Keratinocyte (primary cell): Measurements from ENCODE around the gene FRYL. TPM values are rescaled to one million over a fixed set of nuclear protein-coding genes. Genes with fewer than 3 reads are reported as not detected.

Experiments used
- DNase-seq: peaks from one replicate; pipeline ENCODE4 v3.0.0-alpha.2; 2011; ENCODE audit warnings: low read depth, missing footprints, low spot score
- FAIRE-seq: peaks from 2 replicates; lab custom pipeline; 2011; peaks lifted over from hg19 to GRCh38; lab: Jason Lieb, UNC
- H2AFZ ChIP-seq: 2 replicates; pipeline ENCODE4 v1.6.0; 2012; ENCODE audit warnings: low read length, control low read depth, inconsistent platforms; ENCODE audit not compliant: control insufficient read depth
- H3K27ac ChIP-seq: 2 replicates; pipeline ENCODE4 v1.5.1; 2011; ENCODE audit warnings: low read length; ENCODE audit not compliant: control insufficient read depth, insufficient read depth
- H3K27me3 ChIP-seq: 3 replicates; pipeline ENCODE4 v1.6.0; 2011; ENCODE audit warnings: low read length; ENCODE audit not compliant: control insufficient read depth, insufficient read depth; ENCODE audit errors: extremely low read depth
- H3K36me3 ChIP-seq, 2 experiments: 2 replicates in 1 of 2; 3 replicates in 1 of 2; pipeline ENCODE4 v1.5.1; 2011; ENCODE audit warnings: low read length in 2 of 2, mild to moderate bottlenecking in 1 of 2; ENCODE audit not compliant: control insufficient read depth in 2 of 2, insufficient read depth in 2 of 2; ENCODE audit errors: extremely low read depth in 1 of 2
- H3K4me1 ChIP-seq: 3 replicates; pipeline ENCODE4 v1.5.1; 2011; ENCODE audit warnings: low read length; ENCODE audit not compliant: control insufficient read depth, insufficient read depth; ENCODE audit errors: extremely low read depth
- H3K4me2 ChIP-seq: 3 replicates; pipeline ENCODE4 v1.6.0; 2011; ENCODE audit warnings: low read depth, low read length; ENCODE audit not compliant: control insufficient read depth, insufficient read depth; ENCODE audit errors: extremely low read depth
- H3K4me3 ChIP-seq, 3 experiments: fragments of 200-600 bp in 1 of 3; sonication (generic) in 1 of 3; 2 replicates in 2 of 3; 3 replicates in 1 of 3; pipeline ENCODE4 v1.5.1; 2011 to 2016; ENCODE audit warnings: low read length in 3 of 3, mild to moderate bottlenecking in 3 of 3, control low read depth in 2 of 3, inconsistent platforms in 1 of 3, low read depth in 1 of 3, mixed read lengths in 1 of 3, mixed run types in 1 of 3, moderate library complexity in 1 of 3; ENCODE audit not compliant: control insufficient read depth in 2 of 3, insufficient read depth in 2 of 3; ENCODE audit errors: extremely low read depth in 1 of 3
- H3K79me2 ChIP-seq: 2 replicates; pipeline ENCODE4 v1.6.0; 2012; ENCODE audit warnings: low read length; ENCODE audit not compliant: control insufficient read depth, insufficient read depth
- H3K9ac ChIP-seq: 3 replicates; pipeline ENCODE4 v1.6.0; 2011; ENCODE audit warnings: low read length; ENCODE audit not compliant: control insufficient read depth, insufficient read depth; ENCODE audit errors: extremely low read depth
- H3K9me1 ChIP-seq: 3 replicates; pipeline ENCODE4 v1.6.0; 2011; ENCODE audit warnings: low read length; ENCODE audit not compliant: control insufficient read depth, insufficient read depth; ENCODE audit errors: extremely low read depth
- H3K9me3 ChIP-seq: 2 replicates; pipeline ENCODE4 v1.5.1; 2012; ENCODE audit warnings: low read depth, low read length; ENCODE audit not compliant: control insufficient read depth
- H4K20me1 ChIP-seq: 3 replicates; pipeline ENCODE4 v1.6.0; 2011; ENCODE audit warnings: low read length; ENCODE audit not compliant: control insufficient read depth, insufficient read depth; ENCODE audit errors: extremely low read depth
- CTCF ChIP-seq, 3 experiments: IDR thresholded peaks in 1 of 3; conservative IDR thresholded peaks in 1 of 3; optimal IDR thresholded peaks in 1 of 3; 2 replicates in 2 of 3; 3 replicates in 1 of 3; pipeline versions ENCODE3 to v1.5.1; 2011; ENCODE audit warnings: low read length in 3 of 3, mild to moderate bottlenecking in 3 of 3, moderate library complexity in 2 of 3, control low read depth in 1 of 3, inconsistent platforms in 1 of 3; ENCODE audit not compliant: insufficient read depth in 2 of 3; ENCODE audit errors: extremely low read depth in 1 of 3
- EZH2 ChIP-seq: IDR thresholded peaks from one replicate; pipeline ENCODE4 v1.6.1; 2012; ENCODE audit warnings: inconsistent platforms, mild to moderate bottlenecking, low read length, moderate library complexity
- dilution Hi-C: fragments of 300-500 bp; cut with MboI; formaldehyde crosslinking; loops from one replicate; pipeline ENCODE4 v1.7.0; 2020; ENCODE audit warnings: low sequenced_read_pairs; ENCODE audit not compliant: extremely low pct_ligation_motif_present
- polyA plus RNA-seq, 5 experiments: library from polyadenylated mRNA; depleted of rRNA in 3 of 5; stranded (reverse) in 3 of 5; stranded (forward) in 1 of 5; unstranded in 1 of 5; fragments of >200 nt; gene quantifications; 1 replicate in 1 of 5; 2 replicates in 3 of 5; 3 replicates in 1 of 5; pipeline versions ENCODE4 v1.2.1 to v1.2.3, GENCODE V29; 2011 to 2012; ENCODE audit warnings: missing spikeins in 2 of 5, low read depth in 1 of 5, low replicate concordance in 1 of 5

Gene FRYL
- polyA plus RNA-seq, 1 donor (not counting 4 experiments of a cell fraction or from before 2014, with no cell fraction given) = 40.4 TPM

DNA sequence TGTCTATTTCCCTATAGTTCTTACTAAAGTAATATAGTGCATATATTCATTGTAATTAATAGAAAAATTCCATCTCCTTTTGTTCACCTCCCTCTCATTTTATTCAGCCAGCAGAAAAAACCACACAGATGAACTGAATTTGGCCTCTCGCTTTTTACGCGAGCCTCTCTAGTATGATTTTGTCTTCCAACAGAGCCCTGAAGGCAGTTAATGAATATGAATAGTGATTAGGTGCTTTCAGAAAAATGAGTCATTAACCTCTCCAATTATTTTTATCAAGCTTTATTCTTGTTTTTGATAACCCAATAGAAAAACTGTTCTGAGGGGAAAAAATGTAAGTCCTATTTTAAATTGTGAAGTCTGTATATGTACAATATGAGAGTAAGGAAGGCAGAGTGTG, 215.9 kb downstream of the FRYL start:
- Histone ChIP-seq H3K36me3 (peaks cover 11 to 19% of the 10 kb centered on the region in 2 experiments), H2AFZ (no peak overlapping the region), H3K9me3 (no peaks in the 10 kb centered on the region), H3K79me2 (no peaks in the 10 kb centered on the region), H3K27me3 (no peaks in the 10 kb centered on the region), H4K20me1 (no peaks in the 10 kb centered on the region), H3K9ac (no peak overlapping the region), H3K4me3 (no peak overlapping the region), H3K4me1 (no peaks in the 10 kb centered on the region), H3K27ac (no peak overlapping the region), H3K9me1 (no peaks in the 10 kb centered on the region), H3K4me2 (no peak overlapping the region)
- FAIRE-seq (no peak), DNase-seq (no peak)
- dilution Hi-C loops = no loop called here
- no peak for TF ChIP-seq CTCF (optimal IDR thresholded peaks at IDR 0.05 in 1 of 3, IDR thresholded peaks at IDR 0.05 in 1 of 3, conservative IDR thresholded peaks at IDR 0.05 in 1 of 3; ENCODE audit: extremely low read depth in 1 of 3, insufficient read depth in 2 of 3, low read length in 3 of 3)
- TF ChIP-seq EZH2 = no peak

DNA sequence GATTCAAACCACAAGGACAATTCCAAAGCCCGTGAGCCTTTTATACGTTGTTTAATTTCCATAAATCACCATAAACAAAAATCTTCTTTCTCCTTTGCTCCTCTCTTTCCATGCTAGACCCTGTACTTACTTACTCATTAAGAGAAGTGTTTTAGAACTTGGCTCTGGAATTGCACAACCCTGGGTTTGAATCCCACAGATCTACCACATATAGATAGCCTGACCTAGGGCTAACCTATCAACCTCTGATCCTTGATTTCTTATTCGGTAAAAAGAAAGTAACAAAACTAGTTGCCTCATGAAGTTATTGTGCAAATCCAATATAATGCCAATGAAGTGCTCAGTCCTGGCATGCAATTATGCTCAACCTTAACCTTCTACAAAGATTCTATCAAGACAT, 221.3 kb downstream of the FRYL start:
- no peak for FAIRE-seq

GRCh38 chr4:48558026-48558425, 222.1 kb downstream of the FRYL start:
- Histone ChIP-seq H4K20me1 (no peaks in the 10 kb centered on the region), H3K9me1 (no peaks in the 10 kb centered on the region), H3K27ac (no peak overlapping the region), H3K79me2 (no peaks in the 10 kb centered on the region), H3K4me2 (no peak overlapping the region), H3K4me3 (no peak overlapping the region), H3K9me3 (no peaks in the 10 kb centered on the region), H3K36me3 (peaks cover 21 to 22% of the 10 kb centered on the region in 2 experiments), H2AFZ (no peak overlapping the region), H3K9ac (no peak overlapping the region), H3K4me1 (no peaks in the 10 kb centered on the region), H3K27me3 (no peaks in the 10 kb centered on the region)
- FAIRE-seq (no peak), DNase-seq (no peak)
- no peak for TF ChIP-seq EZH2
- TF ChIP-seq CTCF (optimal IDR thresholded peaks at IDR 0.05 in 1 of 3, IDR thresholded peaks at IDR 0.05 in 1 of 3, conservative IDR thresholded peaks at IDR 0.05 in 1 of 3; ENCODE audit: extremely low read depth in 1 of 3, insufficient read depth in 2 of 3, low read length in 3 of 3) = no peak
- dilution Hi-C loops = no loop called here

More for the DNA sequence above, 221.3 kb downstream of the FRYL start:
- Histone ChIP-seq H2AFZ (no peak overlapping the region), H3K9ac (no peak overlapping the region), H3K4me1 (no peaks in the 10 kb centered on the region), H3K4me2 (no peak overlapping the region), H3K79me2 (no peaks in the 10 kb centered on the region), H3K27me3 (no peaks in the 10 kb centered on the region), H3K9me1 (no peaks in the 10 kb centered on the region), H3K4me3 (no peak overlapping the region), H3K9me3 (no peaks in the 10 kb centered on the region), H3K27ac (no peak overlapping the region), H3K36me3 (peaks cover 23 to 25% of the 10 kb centered on the region in 2 experiments), H4K20me1 (no peaks in the 10 kb centered on the region)
- dilution Hi-C loops = no loop called here
- DNase-seq = no peak
- no peak for TF ChIP-seq EZH2
